RWPE2 (cell line): ENCODE measurements around the gene SLC16A13.

Source experiments
- ATAC-seq: fragments of 200-7000 bp; cut with Tn5 transposase; 3 replicates; pipeline ENCODE4 v1.9.1; 2021; ENCODE audit warnings: low read depth
- DNase-seq: peaks from one replicate; pipeline ENCODE4 v3.0.0-alpha.2; 2020; ENCODE audit warnings: low spot score
- H3K27ac ChIP-seq: fragments of 450-650 bp; 2 replicates; pipeline ENCODE4 v1.5.1; 2017; ENCODE audit warnings: mild to moderate bottlenecking; ENCODE audit not compliant: poor library complexity, severe bottlenecking
- H3K27me3 ChIP-seq: fragments of 250-450 bp; sonication (Bioruptor Pico); 2 replicates; pipeline ENCODE4 v1.5.1; 2021; ENCODE audit warnings: mild to moderate bottlenecking, moderate library complexity; ENCODE audit not compliant: insufficient read depth, poor library complexity, severe bottlenecking
- H3K36me3 ChIP-seq: fragments of 250-450 bp; sonication (Bioruptor Pico); 2 replicates; pipeline ENCODE4 v1.5.1; 2020; ENCODE audit warnings: low read depth, mild to moderate bottlenecking, moderate library complexity
- H3K4me1 ChIP-seq: fragments of 250-450 bp; sonication (Bioruptor Pico); 2 replicates; pipeline ENCODE4 v1.5.1; 2021; ENCODE audit warnings: mild to moderate bottlenecking, moderate library complexity; ENCODE audit not compliant: insufficient read depth, poor library complexity, severe bottlenecking
- H3K4me3 ChIP-seq: fragments of 250-450 bp; sonication (Bioruptor Pico); 2 replicates; pipeline ENCODE4 v1.5.1; 2021; ENCODE audit warnings: mild to moderate bottlenecking, moderate library complexity; ENCODE audit not compliant: severe bottlenecking
- H3K9me3 ChIP-seq: fragments of 250-450 bp; sonication (Bioruptor Pico); 2 replicates; pipeline ENCODE4 v1.5.1; 2021; ENCODE audit warnings: mild to moderate bottlenecking, moderate library complexity; ENCODE audit not compliant: severe bottlenecking
- CTCF ChIP-seq: fragments of 450-650 bp; IDR thresholded peaks from one replicate; pipeline ENCODE4 v1.5.1; 2017; ENCODE audit warnings: mild to moderate bottlenecking, moderate library complexity; ENCODE audit not compliant: poor library complexity, severe bottlenecking

SLC16A13 gene

DNA sequence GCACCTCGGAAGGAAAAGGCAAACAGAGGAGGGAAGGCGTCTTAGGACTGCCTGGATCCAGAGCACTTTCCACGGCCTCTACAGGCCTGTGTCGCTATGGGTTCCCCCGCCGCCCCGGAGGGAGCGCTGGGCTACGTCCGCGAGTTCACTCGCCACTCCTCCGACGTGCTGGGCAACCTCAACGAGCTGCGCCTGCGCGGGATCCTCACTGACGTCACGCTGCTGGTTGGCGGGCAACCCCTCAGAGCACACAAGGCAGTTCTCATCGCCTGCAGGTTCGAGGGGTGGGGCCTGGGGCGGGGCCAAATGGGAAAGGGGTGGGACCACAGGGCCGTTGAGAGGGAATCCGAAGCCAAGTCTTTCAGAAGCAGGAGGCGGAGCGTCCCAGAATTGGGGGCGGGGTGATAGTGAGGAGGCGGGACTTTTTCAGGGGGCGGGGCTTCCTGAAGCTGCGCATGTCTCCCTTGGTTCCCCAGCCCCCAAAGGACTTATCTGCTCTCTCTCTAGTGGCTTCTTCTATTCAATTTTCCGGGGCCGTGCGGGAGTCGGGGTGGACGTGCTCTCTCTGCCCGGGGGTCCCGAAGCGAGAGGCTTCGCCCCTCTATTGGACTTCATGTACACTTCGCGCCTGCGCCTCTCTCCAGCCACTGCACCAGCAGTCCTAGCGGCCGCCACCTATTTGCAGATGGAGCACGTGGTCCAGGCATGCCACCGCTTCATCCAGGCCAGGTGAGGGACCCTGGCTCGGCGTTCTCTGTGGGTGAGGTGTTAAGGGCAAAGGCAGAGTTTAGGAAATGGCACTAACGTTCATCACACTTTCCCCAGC, 12.0 kb upstream of the SLC16A13 start:
- Histone ChIP-seq H3K27ac (no peak overlapping the region), H3K27me3 (no peaks in the 10 kb centered on the region), H3K4me1 (no peaks in the 10 kb centered on the region), H3K4me3 (no peak overlapping the region), H3K9me3 (no peaks in the 10 kb centered on the region), H3K36me3 (no peaks in the 10 kb centered on the region)
- DNase-seq (peak; percentile 84), ATAC-seq (peak; percentile 68)
- no peak for TF ChIP-seq CTCF

DNA sequence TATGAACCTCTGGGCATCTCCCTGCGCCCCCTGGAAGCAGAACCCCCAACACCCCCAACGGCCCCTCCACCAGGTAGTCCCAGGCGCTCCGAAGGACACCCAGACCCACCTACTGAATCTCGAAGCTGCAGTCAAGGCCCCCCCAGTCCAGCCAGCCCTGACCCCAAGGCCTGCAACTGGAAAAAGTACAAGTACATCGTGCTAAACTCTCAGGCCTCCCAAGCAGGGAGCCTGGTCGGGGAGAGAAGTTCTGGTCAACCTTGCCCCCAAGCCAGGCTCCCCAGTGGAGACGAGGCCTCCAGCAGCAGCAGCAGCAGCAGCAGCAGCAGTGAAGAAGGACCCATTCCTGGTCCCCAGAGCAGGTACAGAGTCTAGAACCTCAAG, 11.4 kb upstream of the SLC16A13 start:
- Histone ChIP-seq H3K27ac (no peak overlapping the region), H3K4me1 (no peaks in the 10 kb centered on the region), H3K9me3 (no peaks in the 10 kb centered on the region), H3K4me3 (no peak overlapping the region), H3K27me3 (no peaks in the 10 kb centered on the region), H3K36me3 (no peaks in the 10 kb centered on the region)
- ATAC-seq: no peak
- TF ChIP-seq CTCF: no peak
- DNase-seq: no peak

DNA sequence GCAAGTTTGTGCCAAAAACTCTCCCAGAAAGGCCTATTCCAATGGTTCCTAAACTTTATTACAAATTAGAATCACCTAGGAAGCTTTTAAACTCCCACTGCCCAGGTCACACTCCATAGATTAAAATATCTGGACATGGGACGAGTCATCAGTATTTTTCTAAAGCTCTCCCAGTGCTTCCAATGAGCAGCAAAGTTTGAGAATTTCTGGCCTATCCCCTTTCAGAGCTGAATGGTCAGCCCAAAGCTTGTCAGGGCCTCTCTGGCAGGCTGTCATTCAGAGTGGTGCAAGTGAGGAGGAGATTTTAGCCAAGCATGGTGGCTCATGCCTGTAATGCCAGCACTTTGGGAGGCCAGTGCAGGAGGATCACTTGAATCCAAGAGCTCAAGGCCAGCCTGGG, 10.6 kb upstream of the SLC16A13 start:
- no peak for DNase-seq
- H3K9me3 ChIP-seq: no peaks in the 10 kb centered on the region
- no peak overlapping the region for H3K4me3 ChIP-seq
- no peak for TF ChIP-seq CTCF
- no peak overlapping the region for H3K27ac ChIP-seq
- no peaks in the 10 kb centered on the region for H3K27me3 ChIP-seq
- ATAC-seq: no peak
- H3K4me1 ChIP-seq: no peaks in the 10 kb centered on the region
- H3K36me3 ChIP-seq: no peaks in the 10 kb centered on the region

GRCh38 chr17:7026471-7027115, 9.2 kb upstream of the SLC16A13 start:
- DNase-seq (no peak), ATAC-seq (no peak)

More at GRCh38 chr17:7026471-7027115, 9.2 kb upstream of the SLC16A13 start:
- Histone ChIP-seq H3K4me1 (no peaks in the 10 kb centered on the region), H3K36me3 (no peaks in the 10 kb centered on the region), H3K27me3 (no peaks in the 10 kb centered on the region), H3K27ac (no peak overlapping the region), H3K9me3 (no peaks in the 10 kb centered on the region), H3K4me3 (no peak overlapping the region)
- TF ChIP-seq CTCF: no peak
